Mesenchymal stem cell (in vitro differentiated cells and primary cell): ENCODE data around the gene TESK2.

ENCODE experiments used
- DNase-seq: peaks from one replicate; pipeline ENCODE4 v3.0.0-alpha.2; 2013
- H2AFZ ChIP-seq: one replicate; pipeline ENCODE4 v1.6.1; 2013; ENCODE audit warnings: low read depth, mild to moderate bottlenecking, control low read depth, inconsistent platforms, low read length, moderate library complexity
- H2AK5ac ChIP-seq: 2 replicates; pipeline ENCODE4 v1.6.1; 2013; ENCODE audit warnings: low read length, moderate library complexity, mild to moderate bottlenecking, inconsistent platforms; ENCODE audit not compliant: severe bottlenecking
- H2BK120ac ChIP-seq: one replicate; pipeline ENCODE4 v1.6.1; 2013; ENCODE audit warnings: low read depth, mild to moderate bottlenecking, inconsistent platforms, low read length, moderate library complexity
- H2BK12ac ChIP-seq, 2 experiments: one replicate each; pipeline ENCODE4 v1.6.1; 2013; ENCODE audit warnings: inconsistent platforms in 2 of 2, low read length in 2 of 2, mild to moderate bottlenecking in 2 of 2, moderate library complexity in 2 of 2, control low read depth in 1 of 2
- H2BK15ac ChIP-seq: one replicate; pipeline ENCODE4 v1.6.1; 2013; ENCODE audit warnings: mild to moderate bottlenecking, low read depth, inconsistent platforms; ENCODE audit not compliant: poor library complexity, severe bottlenecking
- H2BK5ac ChIP-seq: 2 replicates; pipeline ENCODE4 v1.6.1; 2013; ENCODE audit warnings: low read depth, mild to moderate bottlenecking, low read length, control low read depth, inconsistent platforms; ENCODE audit not compliant: poor library complexity, severe bottlenecking
- H3K14ac ChIP-seq, 2 experiments: one replicate each; pipeline ENCODE4 v1.6.1; 2013; ENCODE audit warnings: inconsistent platforms in 2 of 2, low read length in 2 of 2, control low read depth in 1 of 2, mild to moderate bottlenecking in 1 of 2, moderate library complexity in 1 of 2
- H3K18ac ChIP-seq, 2 experiments: one replicate each; pipeline ENCODE4 v1.6.1; 2013; ENCODE audit warnings: inconsistent platforms in 2 of 2, low read length in 2 of 2, control low read depth in 1 of 2, low read depth in 1 of 2, mild to moderate bottlenecking in 1 of 2
- H3K23ac ChIP-seq, 2 experiments: one replicate each; pipeline ENCODE4 v1.6.1; 2013; ENCODE audit warnings: inconsistent platforms in 2 of 2, low read length in 2 of 2, mild to moderate bottlenecking in 2 of 2, moderate library complexity in 2 of 2, control low read depth in 1 of 2
- H3K27ac ChIP-seq: 2 replicates; pipeline ENCODE4 v1.5.1; 2013; ENCODE audit warnings: mild to moderate bottlenecking, moderate library complexity, low read length, control low read depth, inconsistent platforms; ENCODE audit not compliant: poor library complexity, severe bottlenecking
- H3K27me3 ChIP-seq, 2 experiments: 2 replicates each; pipeline versions ENCODE4 v1.6.1 to v1.7.0; 2013; ENCODE audit warnings: low read length in 2 of 2, mild to moderate bottlenecking in 2 of 2, moderate library complexity in 2 of 2, control low read depth in 1 of 2, inconsistent platforms in 1 of 2; ENCODE audit not compliant: control insufficient read depth in 1 of 2, insufficient read depth in 1 of 2
- H3K36me3 ChIP-seq, 2 experiments: 2 replicates each; pipeline versions ENCODE4 v1.6.1 to v1.7.0; 2013; ENCODE audit warnings: low read length in 2 of 2, control low read depth in 1 of 2, inconsistent platforms in 1 of 2, low read depth in 1 of 2, mild to moderate bottlenecking in 1 of 2; ENCODE audit not compliant: insufficient read depth in 2 of 2, control insufficient read depth in 1 of 2
- H3K4ac ChIP-seq, 2 experiments: one replicate each; pipeline ENCODE4 v1.6.1; 2013; ENCODE audit warnings: inconsistent platforms in 2 of 2, low read length in 2 of 2, mild to moderate bottlenecking in 2 of 2, moderate library complexity in 2 of 2, control low read depth in 1 of 2, low read depth in 1 of 2
- H3K4me1 ChIP-seq: 2 replicates; pipeline ENCODE4 v1.6.1; 2013; ENCODE audit warnings: low read depth, low read length, control low read depth; ENCODE audit not compliant: control insufficient read depth, insufficient read depth
- H3K4me2 ChIP-seq: 2 replicates; pipeline ENCODE4 v1.6.1; 2013; ENCODE audit warnings: low read length, mild to moderate bottlenecking, inconsistent platforms; ENCODE audit not compliant: poor library complexity, severe bottlenecking
- H3K4me3 ChIP-seq, 2 experiments: 2 replicates each; pipeline versions ENCODE4 v1.5.1 to v1.7.0; 2013; ENCODE audit warnings: low read length in 2 of 2, mild to moderate bottlenecking in 2 of 2, control low read depth in 1 of 2, low read depth in 1 of 2; ENCODE audit not compliant: insufficient read depth in 1 of 2
- H3K79me1 ChIP-seq: replicated peaks from 2 replicates; pipeline ENCODE4 v1.6.1; 2013; ENCODE audit warnings: mild to moderate bottlenecking, control low read depth, low read length, inconsistent platforms; ENCODE audit not compliant: poor library complexity, severe bottlenecking
- H3K9ac ChIP-seq: 2 replicates; pipeline ENCODE4 v1.7.0; 2013; ENCODE audit warnings: mild to moderate bottlenecking, low read length, moderate library complexity
- H3K9me3 ChIP-seq: 2 replicates; pipeline ENCODE4 v1.7.0; 2013; ENCODE audit warnings: mild to moderate bottlenecking, low read length; ENCODE audit not compliant: control insufficient read depth
- H4K8ac ChIP-seq: one replicate; pipeline ENCODE4 v1.6.1; 2013; ENCODE audit warnings: inconsistent platforms, mild to moderate bottlenecking, low read length, moderate library complexity
- H4K91ac ChIP-seq: one replicate; pipeline ENCODE4 v1.6.1; 2013; ENCODE audit warnings: mild to moderate bottlenecking, low read length, inconsistent platforms
- WGBS: methylation state at CpG from one replicate; pipeline ENCODE4 v1.1.7; 2013; ENCODE audit warnings: mixed read lengths; 5-methylcytosine and 5-hydroxymethylcytosine counted together

Gene TESK2

GRCh38 chr1:45501505-45501859 is 10.5 kb upstream of the TESK2 start:
- Histone ChIP-seq H3K27me3 (no peaks in the 10 kb centered on the region), H3K36me3 (peaks cover 2 to 4% of the 10 kb centered on the region in 2 experiments), H3K27ac (no peak overlapping the region), H3K23ac (no peak overlapping the region), H2BK15ac (no peak overlapping the region), H2AK5ac (no peak overlapping the region), H3K79me1 (peaks cover 12% of the 10 kb centered on the region), H3K4me2 (no peak overlapping the region), H3K4me3 (no peak overlapping the region), H3K4me1 (peaks cover 7% of the 10 kb centered on the region), H3K4ac (peak overlapping the region in 1 of 2 experiments; percentile 20), H3K9ac (no peak overlapping the region), H2BK12ac (no peak overlapping the region), H4K91ac (no peak overlapping the region), H4K8ac (no peak overlapping the region), H3K14ac (no peak overlapping the region), H3K9me3 (no peaks in the 10 kb centered on the region), H3K18ac (no peak overlapping the region), H2BK5ac (no peak overlapping the region), H2BK120ac (no peak overlapping the region), H2AFZ (no peak overlapping the region)
- DNase-seq: no peak
- 94% methylated on average over 2 of the region's 2 CpGs for WGBS

- WGBS: 18% methylated on average over 7 of the region's 7 CpGs
- Histone ChIP-seq H3K23ac (no peak overlapping the region), H2BK12ac (no peak overlapping the region), H3K18ac (peak overlapping the region in 1 of 2 experiments; percentile 61), H3K36me3 (peaks cover 0 to 4% of the 10 kb centered on the region in 2 experiments), H2BK120ac (no peak overlapping the region), H3K4ac (peak overlapping the region in 1 of 2 experiments; percentile 22), H2AK5ac (no peak overlapping the region), H3K4me2 (peak overlapping the region; percentile 57), H3K27me3 (no peaks in the 10 kb centered on the region), H3K9me3 (no peaks in the 10 kb centered on the region), H3K9ac (peak overlapping the region; percentile 89), H2BK15ac (no peak overlapping the region), H3K79me1 (peaks cover 12% of the 10 kb centered on the region), H3K27ac (no peak overlapping the region), H2BK5ac (no peak overlapping the region), H4K91ac (no peak overlapping the region), H3K4me3 (peak overlapping the region; percentile 62 to 85), H2AFZ (peak overlapping the region; percentile 39), H3K14ac (no peak overlapping the region), H4K8ac (no peak overlapping the region), H3K4me1 (peaks cover 7% of the 10 kb centered on the region)
- no peak for DNase-seq
Measured at GRCh38 chr1:45499415-45499769, 8.4 kb upstream of the TESK2 start.

GRCh38 chr1:45498279-45498678 is 7.3 kb upstream of the TESK2 start:
- H2BK15ac ChIP-seq: no peak overlapping the region
- no peaks in the 10 kb centered on the region for H3K36me3 ChIP-seq
- no peak overlapping the region for H3K23ac ChIP-seq
- H3K27me3 ChIP-seq: no peaks in the 10 kb centered on the region
- H2AK5ac ChIP-seq: no peak overlapping the region
- no peak overlapping the region for H3K27ac ChIP-seq
- no peak overlapping the region for H3K14ac ChIP-seq
- H3K4me1 ChIP-seq: peaks cover 8% of the 10 kb centered on the region
- H3K18ac ChIP-seq: no peak overlapping the region
- no peak overlapping the region for H3K4ac ChIP-seq
- no peak overlapping the region for H2BK12ac ChIP-seq
- H2BK120ac ChIP-seq: no peak overlapping the region
- H3K9ac ChIP-seq: no peak overlapping the region
- no peak overlapping the region for H2AFZ ChIP-seq
- no peak overlapping the region for H3K4me2 ChIP-seq
- no peak overlapping the region for H4K91ac ChIP-seq
- no peaks in the 10 kb centered on the region for H3K9me3 ChIP-seq
- H4K8ac ChIP-seq: no peak overlapping the region
- no peak overlapping the region for H2BK5ac ChIP-seq
- H3K4me3 ChIP-seq: no peak overlapping the region
- H3K79me1 ChIP-seq: peaks cover 12% of the 10 kb centered on the region
- no peak for DNase-seq

GRCh38 chr1:45493116-45493697 is 2.2 kb upstream of the TESK2 start:
- H3K4me1 ChIP-seq: peaks cover 4% of the 10 kb centered on the region
- H2BK12ac ChIP-seq: no peak overlapping the region
- no peak overlapping the region for H2BK5ac ChIP-seq
- no peak overlapping the region for H4K8ac ChIP-seq
- no peak overlapping the region for H3K27ac ChIP-seq
- H3K14ac ChIP-seq: no peak overlapping the region
- H3K4me3 ChIP-seq: no peak overlapping the region
- no peak overlapping the region for H2BK120ac ChIP-seq
- H2AFZ ChIP-seq: no peak overlapping the region
- H3K27me3 ChIP-seq: peaks cover 0 to 8% of the 10 kb centered on the region in 2 experiments
- no peak overlapping the region for H2AK5ac ChIP-seq
- WGBS: 81% methylated on average over 2 of the region's 2 CpGs
- no peaks in the 10 kb centered on the region for H3K36me3 ChIP-seq
- no peaks in the 10 kb centered on the region for H3K79me1 ChIP-seq
- H3K18ac ChIP-seq: no peak overlapping the region
- H4K91ac ChIP-seq: no peak overlapping the region
- no peaks in the 10 kb centered on the region for H3K9me3 ChIP-seq
- DNase-seq: peak; percentile 64
- H3K9ac ChIP-seq: no peak overlapping the region
- H3K4me2 ChIP-seq: no peak overlapping the region
- H3K4ac ChIP-seq: no peak overlapping the region
- H3K23ac ChIP-seq: no peak overlapping the region
- no peak overlapping the region for H2BK15ac ChIP-seq
